HEK293 (cell line): ENCODE measurements around the gene ANAPC2.
A peak's percentile ranks its signal among the peaks of the same experiment; 100 is the strongest.

ENCODE experiments used
- CTCF ChIA-PET: fragments of 350-600 bp; formaldehyde crosslinking; extraction: SDS; loops from one replicate; lab custom pipeline; 2021; ENCODE audit warnings: antibody characterized with exemption; lab: Yijun Ruan, JAX
- POLR2A ChIA-PET: fragments of 300-600 bp; formaldehyde crosslinking; extraction: SDS; loops from one replicate; lab custom pipeline; 2020; ENCODE audit warnings: antibody characterized with exemption, inconsistent platforms; lab: Yijun Ruan, JAX
- H3K27ac ChIP-seq: fragments of 200-500 bp; sonication (Bioruptor generic); 2 replicates; pipeline ENCODE4 v1.5.1; 2014; ENCODE audit warnings: low read depth, low read length, control low read depth, inconsistent platforms; ENCODE audit errors: extremely low read depth
- H3K36me3 ChIP-seq, 2 experiments: fragments of 200-500 bp in 1 of 2; sonication (Bioruptor generic) in 1 of 2; 1 replicate in 1 of 2; 2 replicates in 1 of 2; pipeline ENCODE4 v1.5.1; 2014 to 2017; ENCODE audit warnings: inconsistent platforms in 2 of 2, low read length in 2 of 2; ENCODE audit not compliant: control insufficient read depth in 2 of 2, insufficient read depth in 1 of 2
- H3K4me1 ChIP-seq: fragments of 200-500 bp; sonication (Bioruptor generic); 2 replicates; pipeline ENCODE4 v1.5.1; 2014; ENCODE audit warnings: mild to moderate bottlenecking, low read length, inconsistent platforms; ENCODE audit not compliant: control insufficient read depth, insufficient read depth
- H3K4me3 ChIP-seq: 2 replicates; pipeline ENCODE4 v1.5.1; 2011; ENCODE audit warnings: low read depth, mild to moderate bottlenecking, control low read depth, low read length, moderate library complexity
- H3K9me3 ChIP-seq: fragments of 200-500 bp; sonication (Bioruptor generic); 2 replicates; pipeline ENCODE4 v1.5.1; 2014; ENCODE audit warnings: low read depth, low read length, inconsistent platforms; ENCODE audit not compliant: control insufficient read depth, insufficient read depth
- GLIS2 ChIP-seq: fragments of 450-650 bp; formaldehyde crosslinking; IDR thresholded peaks from 2 replicates; pipeline ENCODE4 v1.5.1; 2016; ENCODE audit warnings: missing biosample characterization, missing genetic modification characterization
- HOXD13 ChIP-seq: sonication (generic); formaldehyde crosslinking; IDR thresholded peaks from 2 replicates; pipeline ENCODE4 v1.8.0; 2022; ENCODE audit warnings: missing genetic modification reagents, borderline replicate concordance
- KLF1 ChIP-seq: fragments of 450-650 bp; formaldehyde crosslinking; IDR thresholded peaks from 2 replicates; pipeline ENCODE4 v1.5.1; 2016; ENCODE audit warnings: missing biosample characterization, missing genetic modification characterization
- KLF9 ChIP-seq: fragments of 450-650 bp; formaldehyde crosslinking; IDR thresholded peaks from 2 replicates; pipeline ENCODE4 v1.5.1; 2016; ENCODE audit warnings: missing biosample characterization, missing genetic modification characterization, low read depth
- OSR2 ChIP-seq: fragments of 450-650 bp; formaldehyde crosslinking; IDR thresholded peaks from 2 replicates; pipeline ENCODE4 v1.5.1; 2016; ENCODE audit warnings: missing biosample characterization, missing genetic modification characterization
- SP2 ChIP-seq: fragments of 450-650 bp; formaldehyde crosslinking; IDR thresholded peaks from 2 replicates; pipeline ENCODE4 v1.5.1; 2016; ENCODE audit warnings: missing biosample characterization, missing genetic modification characterization
- SP3 ChIP-seq: fragments of 450-650 bp; formaldehyde crosslinking; IDR thresholded peaks from 2 replicates; pipeline ENCODE4 v1.5.1; 2016; ENCODE audit warnings: missing biosample characterization, missing genetic modification characterization
- ZBTB17 ChIP-seq: fragments of 450-650 bp; formaldehyde crosslinking; IDR thresholded peaks from 2 replicates; pipeline ENCODE4 v1.5.1; 2016; ENCODE audit warnings: missing biosample characterization, missing genetic modification characterization
- ZEB2 ChIP-seq: fragments of 450-650 bp; formaldehyde crosslinking; IDR thresholded peaks from 2 replicates; pipeline ENCODE4 v1.5.1; 2016; ENCODE audit warnings: missing biosample characterization, missing genetic modification characterization
- ZNF10 ChIP-seq: fragments of 450-650 bp; formaldehyde crosslinking; IDR thresholded peaks from 2 replicates; pipeline ENCODE4 v1.5.1; 2017; ENCODE audit warnings: missing biosample characterization, missing genetic modification characterization
- ZNF19 ChIP-seq: fragments of 450-650 bp; formaldehyde crosslinking; IDR thresholded peaks from 2 replicates; pipeline ENCODE4; 2016; ENCODE audit warnings: missing biosample characterization, missing genetic modification characterization, low read depth
- ZNF335 ChIP-seq: fragments of 450-650 bp; formaldehyde crosslinking; conservative IDR thresholded peaks from 2 replicates; pipeline ENCODE4 v1.5.1; 2016; ENCODE audit warnings: missing biosample characterization, missing genetic modification characterization
- ZNF426 ChIP-seq: fragments of 450-650 bp; formaldehyde crosslinking; IDR thresholded peaks from 2 replicates; pipeline ENCODE4 v1.5.1; 2017; ENCODE audit warnings: missing biosample characterization, missing genetic modification characterization, mild to moderate bottlenecking, inconsistent platforms, moderate library complexity
- ZNF529 ChIP-seq: fragments of 450-650 bp; formaldehyde crosslinking; IDR thresholded peaks from 2 replicates; pipeline ENCODE4 v1.5.1; 2017; ENCODE audit warnings: missing genetic modification characterization, missing biosample characterization; ENCODE audit not compliant: insufficient replicate concordance
- ZNF561 ChIP-seq: fragments of 450-650 bp; IDR thresholded peaks from 2 replicates; pipeline ENCODE4 v1.5.1; 2018; ENCODE audit warnings: missing biosample characterization, missing genetic modification characterization, borderline replicate concordance
- ZNF626 ChIP-seq: fragments of 450-650 bp; sonication (Bioruptor Pico); formaldehyde crosslinking; IDR thresholded peaks from 2 replicates; pipeline ENCODE4 v1.5.1; 2018; ENCODE audit warnings: missing biosample characterization, missing genetic modification characterization, inconsistent platforms
- ZNF660 ChIP-seq: fragments of 450-650 bp; IDR thresholded peaks from 2 replicates; pipeline ENCODE4 v1.5.1; 2018; ENCODE audit warnings: missing biosample characterization, mild to moderate bottlenecking, missing genetic modification characterization
- ZSCAN16 ChIP-seq: fragments of 450-650 bp; formaldehyde crosslinking; IDR thresholded peaks from 2 replicates; pipeline ENCODE4 v1.5.1; 2016; ENCODE audit warnings: missing biosample characterization, missing genetic modification characterization
- TF ChIP-seq, protein P1 (sequence below): fragments of 450-650 bp; formaldehyde crosslinking; IDR thresholded peaks from 2 replicates; pipeline ENCODE4 v1.5.1; 2016; ENCODE audit warnings: missing biosample characterization, missing genetic modification characterization, borderline replicate concordance
- TF ChIP-seq, protein P2 (sequence below): fragments of 450-650 bp; formaldehyde crosslinking; IDR thresholded peaks from 2 replicates; pipeline ENCODE4 v1.5.1; 2016; ENCODE audit warnings: missing biosample characterization, missing genetic modification characterization
- TF ChIP-seq, protein P3 (sequence below): sonication (generic); formaldehyde crosslinking; IDR thresholded peaks from 2 replicates; pipeline ENCODE4 v1.8.1; 2022; ENCODE audit warnings: mild to moderate bottlenecking, moderate library complexity, missing genetic modification reagents
- TF ChIP-seq, protein P4 (sequence below): fragments of 450-650 bp; formaldehyde crosslinking; IDR thresholded peaks from 2 replicates; pipeline ENCODE4 v1.5.1; 2016; ENCODE audit warnings: missing biosample characterization, missing genetic modification characterization
- TF ChIP-seq, protein P5 (sequence below): fragments of 450-650 bp; formaldehyde crosslinking; IDR thresholded peaks from 2 replicates; pipeline ENCODE4 v1.5.1; 2016; ENCODE audit warnings: missing biosample characterization, missing genetic modification characterization

Gene ANAPC2

DNA sequence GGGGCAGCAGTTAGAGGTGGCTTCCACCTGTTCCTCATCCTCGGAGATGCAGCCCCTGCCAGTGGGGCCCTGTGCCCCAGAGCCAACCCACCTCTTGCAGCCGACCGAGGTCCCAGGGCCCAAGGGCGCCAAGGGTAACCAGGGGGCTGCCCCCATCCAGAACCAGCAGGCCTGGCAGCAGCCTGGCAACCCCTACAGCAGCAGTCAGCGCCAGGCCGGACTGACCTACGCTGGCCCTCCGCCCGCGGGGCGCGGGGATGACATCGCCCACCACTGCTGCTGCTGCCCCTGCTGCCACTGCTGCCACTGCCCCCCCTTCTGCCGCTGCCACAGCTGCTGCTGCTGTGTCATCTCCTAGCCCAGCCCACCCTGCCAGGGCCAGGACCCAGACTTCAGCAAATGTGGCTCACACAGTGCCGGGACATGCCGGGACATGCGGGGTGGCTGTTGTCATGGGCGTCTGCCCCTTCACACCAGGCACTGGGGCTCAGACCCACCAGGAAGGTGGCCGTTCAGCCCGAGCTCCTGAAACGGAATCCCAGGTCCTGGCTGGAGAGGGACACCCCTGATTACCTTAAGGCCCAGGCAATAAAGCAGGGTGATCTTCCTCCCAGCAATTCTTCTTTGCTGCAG lies 37.5 kb upstream of the ANAPC2 start:
- TF ChIP-seq ZNF335 (tag by site-specific recombination) (peak; percentile 71), ZNF529 (tag by site-specific recombination) (no peak), OSR2 (tag by site-specific recombination) (peak; percentile 13; the same call in 1 of the 2 replicates), GLIS2 (peak; percentile 19; the same call in 1 of the 2 replicates), ZNF660 (no peak)
- TF ChIP-seq, protein P1, sequence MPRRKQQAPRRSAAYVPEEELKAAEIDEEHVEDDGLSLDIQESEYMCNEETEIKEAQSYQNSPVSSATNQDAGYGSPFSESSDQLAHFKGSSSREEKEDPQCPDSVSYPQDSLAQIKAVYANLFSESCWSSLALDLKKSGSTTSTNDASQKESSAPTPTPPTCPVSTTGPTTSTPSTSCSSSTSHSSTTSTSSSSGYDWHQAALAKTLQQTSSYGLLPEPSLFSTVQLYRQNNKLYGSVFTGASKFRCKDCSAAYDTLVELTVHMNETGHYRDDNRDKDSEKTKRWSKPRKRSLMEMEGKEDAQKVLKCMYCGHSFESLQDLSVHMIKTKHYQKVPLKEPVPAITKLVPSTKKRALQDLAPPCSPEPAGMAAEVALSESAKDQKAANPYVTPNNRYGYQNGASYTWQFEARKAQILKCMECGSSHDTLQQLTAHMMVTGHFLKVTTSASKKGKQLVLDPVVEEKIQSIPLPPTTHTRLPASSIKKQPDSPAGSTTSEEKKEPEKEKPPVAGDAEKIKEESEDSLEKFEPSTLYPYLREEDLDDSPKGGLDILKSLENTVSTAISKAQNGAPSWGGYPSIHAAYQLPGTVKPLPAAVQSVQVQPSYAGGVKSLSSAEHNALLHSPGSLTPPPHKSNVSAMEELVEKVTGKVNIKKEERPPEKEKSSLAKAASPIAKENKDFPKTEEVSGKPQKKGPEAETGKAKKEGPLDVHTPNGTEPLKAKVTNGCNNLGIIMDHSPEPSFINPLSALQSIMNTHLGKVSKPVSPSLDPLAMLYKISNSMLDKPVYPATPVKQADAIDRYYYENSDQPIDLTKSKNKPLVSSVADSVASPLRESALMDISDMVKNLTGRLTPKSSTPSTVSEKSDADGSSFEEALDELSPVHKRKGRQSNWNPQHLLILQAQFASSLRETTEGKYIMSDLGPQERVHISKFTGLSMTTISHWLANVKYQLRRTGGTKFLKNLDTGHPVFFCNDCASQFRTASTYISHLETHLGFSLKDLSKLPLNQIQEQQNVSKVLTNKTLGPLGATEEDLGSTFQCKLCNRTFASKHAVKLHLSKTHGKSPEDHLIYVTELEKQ (tag by site-specific recombination): no peak
- TF ChIP-seq, protein P2, sequence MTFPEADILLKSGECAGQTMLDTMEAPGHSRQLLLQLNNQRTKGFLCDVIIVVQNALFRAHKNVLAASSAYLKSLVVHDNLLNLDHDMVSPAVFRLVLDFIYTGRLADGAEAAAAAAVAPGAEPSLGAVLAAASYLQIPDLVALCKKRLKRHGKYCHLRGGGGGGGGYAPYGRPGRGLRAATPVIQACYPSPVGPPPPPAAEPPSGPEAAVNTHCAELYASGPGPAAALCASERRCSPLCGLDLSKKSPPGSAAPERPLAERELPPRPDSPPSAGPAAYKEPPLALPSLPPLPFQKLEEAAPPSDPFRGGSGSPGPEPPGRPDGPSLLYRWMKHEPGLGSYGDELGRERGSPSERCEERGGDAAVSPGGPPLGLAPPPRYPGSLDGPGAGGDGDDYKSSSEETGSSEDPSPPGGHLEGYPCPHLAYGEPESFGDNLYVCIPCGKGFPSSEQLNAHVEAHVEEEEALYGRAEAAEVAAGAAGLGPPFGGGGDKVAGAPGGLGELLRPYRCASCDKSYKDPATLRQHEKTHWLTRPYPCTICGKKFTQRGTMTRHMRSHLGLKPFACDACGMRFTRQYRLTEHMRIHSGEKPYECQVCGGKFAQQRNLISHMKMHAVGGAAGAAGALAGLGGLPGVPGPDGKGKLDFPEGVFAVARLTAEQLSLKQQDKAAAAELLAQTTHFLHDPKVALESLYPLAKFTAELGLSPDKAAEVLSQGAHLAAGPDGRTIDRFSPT: peak; percentile 63
- TF ChIP-seq, all 188 proteins: peak for 4
- H3K27ac ChIP-seq: no peak overlapping the region
- H3K9me3 ChIP-seq: no peaks in the 10 kb centered on the region
- ChIA-PET CTCF (interaction anchor here (0.7 to 6.7 kb wide), 13 partner anchors 9 to 438 kb away, joined by 3 to 69 read pairs (median 9); partner anchors contain the start of genes ABCA2, MAN1B1, NPDC1 and SAPCD2), POLR2A (interaction anchor here (2.1 to 17.2 kb wide), 4 partner anchors 15 to 96 kb away, joined by 11 to 304 read pairs (median 122); partner anchors contain the start of genes ANAPC2, NDOR1, SSNA1 and TMEM203)
- H3K4me3 ChIP-seq: no peak overlapping the region
- no peaks in the 10 kb centered on the region for H3K36me3 ChIP-seq
- H3K4me1 ChIP-seq: peaks cover 4% of the 10 kb centered on the region

DNA sequence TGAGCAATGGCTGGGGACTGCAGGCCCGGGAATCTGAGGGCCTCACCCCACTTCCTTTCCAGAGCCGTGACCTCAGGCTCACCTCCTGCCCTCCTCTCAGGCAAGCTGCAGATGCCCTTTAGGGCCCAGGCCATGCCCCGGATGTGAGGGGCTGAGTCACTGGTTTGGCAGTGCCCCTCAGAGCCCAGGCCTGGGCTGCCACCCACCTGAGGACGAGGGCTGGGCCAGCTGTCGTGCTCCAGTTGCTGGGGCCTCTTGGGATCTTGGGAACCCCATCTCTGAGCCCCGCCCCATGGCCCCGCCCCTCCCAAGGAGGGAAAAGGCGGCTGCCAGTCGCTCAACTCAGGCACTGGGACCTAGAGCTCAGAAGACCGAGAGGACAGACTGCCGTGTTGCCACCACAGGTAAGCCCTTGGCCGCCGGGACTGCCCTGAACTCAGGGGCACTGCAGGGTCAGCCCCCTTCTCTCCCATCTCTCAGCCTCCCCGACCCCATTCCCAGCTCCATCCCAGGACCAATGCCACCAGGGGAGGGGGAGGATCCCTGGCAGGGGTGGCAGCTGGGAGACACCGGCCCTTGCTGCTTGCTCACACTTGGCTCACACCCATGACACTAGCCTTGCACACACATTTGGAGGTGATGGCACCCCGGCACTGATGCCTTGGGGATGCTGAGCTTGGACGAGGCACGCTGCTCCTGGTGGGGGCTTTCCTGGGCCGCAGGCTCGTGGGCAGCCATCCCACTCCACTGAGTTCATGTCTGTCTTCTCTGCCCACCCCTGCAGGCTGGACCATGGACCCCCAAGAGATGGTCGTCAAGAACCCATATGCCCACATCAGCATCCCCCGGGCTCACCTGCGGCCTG lies 36.7 kb upstream of the ANAPC2 start, which contains the start of gene CYSRT1:
Gene CYSRT1, plus strand, starts transcription at position 345 of the 865 bp plus-strand sequence. Its CDS starts 448 bp downstream, at position 793.
- POLR2A ChIA-PET: interaction anchor here (3.5 to 17.2 kb wide), 3 partner anchors 16 to 95 kb away, joined by 31 to 304 read pairs (median 234); partner anchors contain the start of genes NDOR1, TMEM203, TPRN and TUBB4B
- CTCF ChIA-PET: interaction anchor here (0.7 to 6.7 kb wide), 10 partner anchors 9 to 445 kb away, joined by 3 to 69 read pairs (median 4); partner anchors contain the start of genes NPDC1, SAPCD2 and TUBB4B
- TF ChIP-seq ZNF10 (tag by site-specific recombination): no peak
- TF ChIP-seq ZBTB17 (tag by site-specific recombination): no peak; the same call in 1 of the 2 replicates
- TF ChIP-seq SP3 (tag by site-specific recombination): peak; percentile 44
- TF ChIP-seq, protein P3, sequence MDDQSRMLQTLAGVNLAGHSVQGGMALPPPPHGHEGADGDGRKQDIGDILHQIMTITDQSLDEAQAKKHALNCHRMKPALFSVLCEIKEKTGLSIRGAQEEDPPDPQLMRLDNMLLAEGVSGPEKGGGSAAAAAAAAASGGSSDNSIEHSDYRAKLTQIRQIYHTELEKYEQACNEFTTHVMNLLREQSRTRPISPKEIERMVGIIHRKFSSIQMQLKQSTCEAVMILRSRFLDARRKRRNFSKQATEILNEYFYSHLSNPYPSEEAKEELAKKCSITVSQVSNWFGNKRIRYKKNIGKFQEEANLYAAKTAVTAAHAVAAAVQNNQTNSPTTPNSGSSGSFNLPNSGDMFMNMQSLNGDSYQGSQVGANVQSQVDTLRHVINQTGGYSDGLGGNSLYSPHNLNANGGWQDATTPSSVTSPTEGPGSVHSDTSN: no peak
- TF ChIP-seq ZNF426 (tag by site-specific recombination): no peak
- peak; percentile 45 for TF ChIP-seq KLF1
- no peak for TF ChIP-seq HOXD13
- TF ChIP-seq ZNF626: no peak
- 0 out of 2 replicates have a peak, but pooled peaks have one; percentile 28 for TF ChIP-seq KLF9
- TF ChIP-seq, protein P4, sequence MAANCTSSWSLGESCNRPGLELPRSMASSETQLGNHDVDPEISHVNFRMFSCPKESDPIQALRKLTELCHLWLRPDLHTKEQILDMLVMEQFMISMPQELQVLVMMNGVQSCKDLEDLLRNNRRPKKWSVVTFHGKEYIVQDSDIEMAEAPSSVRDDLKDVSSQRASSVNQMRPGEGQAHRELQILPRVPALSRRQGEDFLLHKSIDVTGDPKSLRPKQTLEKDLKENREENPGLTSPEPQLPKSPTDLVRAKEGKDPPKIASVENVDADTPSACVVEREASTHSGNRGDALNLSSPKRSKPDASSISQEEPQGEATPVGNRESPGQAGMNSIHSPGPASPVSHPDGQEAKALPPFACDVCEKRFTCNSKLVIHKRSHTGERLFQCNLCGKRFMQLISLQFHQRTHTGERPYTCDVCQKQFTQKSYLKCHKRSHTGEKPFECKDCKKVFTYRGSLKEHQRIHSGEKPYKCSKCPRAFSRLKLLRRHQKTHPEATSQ (tag by site-specific recombination): no peak
- TF ChIP-seq, protein P5, sequence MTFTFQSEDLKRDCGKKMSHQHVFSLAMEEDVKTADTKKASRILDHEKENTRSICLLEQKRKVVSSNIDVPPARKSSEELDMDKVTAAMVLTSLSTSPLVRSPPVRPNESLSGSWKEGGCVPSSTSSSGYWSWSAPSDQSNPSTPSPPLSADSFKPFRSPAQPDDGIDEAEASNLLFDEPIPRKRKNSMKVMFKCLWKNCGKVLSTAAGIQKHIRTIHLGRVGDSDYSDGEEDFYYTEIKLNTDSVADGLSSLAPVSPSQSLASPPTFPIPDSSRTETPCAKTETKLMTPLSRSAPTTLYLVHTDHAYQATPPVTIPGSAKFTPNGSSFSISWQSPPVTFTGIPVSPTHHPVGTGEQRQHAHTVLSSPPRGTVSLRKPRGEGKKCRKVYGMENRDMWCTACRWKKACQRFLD: no peak
- no peak for TF ChIP-seq ZNF561 (tag by site-specific recombination)
- TF ChIP-seq GLIS2: no peak
- TF ChIP-seq ZEB2 (tag by site-specific recombination): no peak
- no peak for TF ChIP-seq ZNF19 (tag by site-specific recombination)
- peak; percentile 32 for TF ChIP-seq SP2 (tag by site-specific recombination)
- TF ChIP-seq ZSCAN16 (tag by site-specific recombination): no peak

More for the DNA sequence above, 36.7 kb upstream of the ANAPC2 start, which contains the start of gene CYSRT1:
- Histone ChIP-seq H3K36me3 (peaks cover 0 to 3% of the 10 kb centered on the region in 2 experiments; a peak in 1 of 3 replicates), H3K4me1 (peaks cover 4% of the 10 kb centered on the region), H3K9me3 (no peaks in the 10 kb centered on the region), H3K27ac (peak within 1 kb of the TSS; percentile 83; the same call in 1 of the 2 replicates), H3K4me3 (peak within 1 kb of the TSS; percentile 89)
